Mammary epithelial cell (primary cell): Measurements from ENCODE around the gene FHIT.

ENCODE experiments used
- EZH2 ChIP-seq: IDR thresholded peaks from 2 replicates; pipeline ENCODE4 v1.6.1; 2012; ENCODE audit warnings: low read length, inconsistent platforms, borderline replicate concordance
- TF ChIP-seq, protein P1 (sequence below), 2 donors: IDR thresholded peaks in 1 of 2; conservative IDR thresholded peaks in 1 of 2; 2 replicates each; pipeline ENCODE4 v1.5.1; 2011 to 2012; ENCODE audit warnings: inconsistent platforms in 2 of 2, low read length in 2 of 2, mild to moderate bottlenecking in 2 of 2, control low read depth in 1 of 2, low read depth in 1 of 2; ENCODE audit not compliant: insufficient read depth in 1 of 2; ENCODE audit errors: extremely low read depth in 1 of 2

DNA sequence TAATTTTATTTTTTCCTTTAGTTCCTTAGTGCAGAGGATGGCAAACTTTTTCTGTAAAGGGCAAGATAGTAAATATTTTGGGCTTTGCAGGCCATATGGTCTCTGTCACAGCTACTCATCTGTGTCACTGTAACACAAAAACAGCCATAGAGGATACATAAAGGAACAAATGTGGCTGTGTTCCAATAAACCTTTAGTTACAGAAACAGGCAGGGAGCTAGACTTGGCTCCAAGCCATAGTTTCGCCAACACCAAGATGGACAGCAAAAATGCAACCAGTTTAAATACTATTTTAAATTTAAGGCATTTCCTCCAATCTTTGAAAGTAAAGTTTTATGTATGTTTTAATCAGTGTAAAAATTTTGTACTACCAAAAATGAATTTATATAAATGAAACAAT is 753.4 kb downstream of the FHIT start:
- TF ChIP-seq, protein P1, sequence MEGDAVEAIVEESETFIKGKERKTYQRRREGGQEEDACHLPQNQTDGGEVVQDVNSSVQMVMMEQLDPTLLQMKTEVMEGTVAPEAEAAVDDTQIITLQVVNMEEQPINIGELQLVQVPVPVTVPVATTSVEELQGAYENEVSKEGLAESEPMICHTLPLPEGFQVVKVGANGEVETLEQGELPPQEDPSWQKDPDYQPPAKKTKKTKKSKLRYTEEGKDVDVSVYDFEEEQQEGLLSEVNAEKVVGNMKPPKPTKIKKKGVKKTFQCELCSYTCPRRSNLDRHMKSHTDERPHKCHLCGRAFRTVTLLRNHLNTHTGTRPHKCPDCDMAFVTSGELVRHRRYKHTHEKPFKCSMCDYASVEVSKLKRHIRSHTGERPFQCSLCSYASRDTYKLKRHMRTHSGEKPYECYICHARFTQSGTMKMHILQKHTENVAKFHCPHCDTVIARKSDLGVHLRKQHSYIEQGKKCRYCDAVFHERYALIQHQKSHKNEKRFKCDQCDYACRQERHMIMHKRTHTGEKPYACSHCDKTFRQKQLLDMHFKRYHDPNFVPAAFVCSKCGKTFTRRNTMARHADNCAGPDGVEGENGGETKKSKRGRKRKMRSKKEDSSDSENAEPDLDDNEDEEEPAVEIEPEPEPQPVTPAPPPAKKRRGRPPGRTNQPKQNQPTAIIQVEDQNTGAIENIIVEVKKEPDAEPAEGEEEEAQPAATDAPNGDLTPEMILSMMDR (conservative IDR thresholded peaks at IDR 0.05 in 1 of 2, IDR thresholded peaks at IDR 0.05 in 1 of 2; ENCODE audit: extremely low read depth in 1 of 2, insufficient read depth in 1 of 2, low read depth in 1 of 2, low read length in 2 of 2), result no peak
- TF ChIP-seq EZH2, result no peak
